ENCODE results near the gene C6orf15.

The C6orf15 gene

GRCh38 chr6:31107052-31107451 lies 5.3 kb downstream of the C6orf15 start:
- TF ChIP-seq CTCF (IDR thresholded peaks at IDR 0.05; ENCODE audit: low read depth, low read length, missing control alignments) = no peak
- no peak for DNase-seq (ENCODE audit: low read depth)
- H3K4me3 ChIP-seq (ENCODE audit: low read depth, low read length) = no peak overlapping the region

DNA sequence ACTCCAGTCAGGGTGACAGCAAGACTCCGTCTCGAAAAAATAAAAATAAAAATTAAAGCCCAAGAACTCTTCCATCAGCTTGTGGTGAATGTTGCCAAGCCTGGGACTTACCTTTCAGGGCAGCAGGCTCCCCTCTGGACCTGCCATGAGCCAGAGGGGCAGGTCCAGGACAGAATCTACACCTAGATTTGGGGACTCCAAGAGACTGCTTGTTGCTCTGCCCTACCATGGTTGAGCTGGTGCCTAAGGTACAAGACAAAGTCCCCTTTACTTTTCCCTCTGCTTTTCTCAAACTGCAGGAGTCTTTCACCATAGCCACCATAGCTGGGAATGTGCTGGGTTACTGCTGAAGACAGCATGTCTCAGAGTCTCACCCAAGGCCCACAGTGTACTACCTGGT lies 9.2 kb downstream of the C6orf15 start:
- no peak for DNase-seq (ENCODE audit: low read depth)
- TF ChIP-seq CTCF (IDR thresholded peaks at IDR 0.05; ENCODE audit: low read depth, low read length, missing control alignments) = no peak
- H3K4me3 ChIP-seq (ENCODE audit: low read depth, low read length) = no peak overlapping the region

DNA sequence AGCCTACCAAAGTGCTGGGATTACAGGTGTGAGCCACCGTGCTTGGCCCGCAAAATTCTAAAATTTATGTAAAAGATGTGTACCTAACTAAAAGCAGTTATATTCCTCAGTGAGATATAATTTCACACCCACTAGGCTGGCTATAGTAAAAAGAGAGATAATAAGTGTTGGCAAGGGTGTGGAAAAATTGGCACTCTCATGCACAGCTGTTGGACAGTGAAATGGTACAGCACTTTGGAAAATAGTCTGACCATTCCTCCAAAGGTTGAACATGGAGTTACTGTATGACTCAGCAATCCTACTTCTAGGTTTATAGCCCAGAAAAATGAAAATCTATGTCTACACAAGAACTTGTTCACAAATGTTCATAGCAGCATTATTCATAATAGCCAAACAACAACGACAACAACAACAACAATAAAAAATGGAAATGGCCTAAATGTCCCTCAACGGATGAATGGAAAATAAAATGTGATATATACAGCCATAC lies 13.9 kb downstream of the C6orf15 start:
- DNase-seq (ENCODE audit: low read depth) = no peak
- TF ChIP-seq CTCF (IDR thresholded peaks at IDR 0.05; ENCODE audit: low read depth, low read length, missing control alignments) = no peak
- no peak overlapping the region for H3K4me3 ChIP-seq (ENCODE audit: low read depth, low read length)

GRCh38 chr6:31096656-31097055 lies 15.7 kb downstream of the C6orf15 start:
- no peak for DNase-seq (ENCODE audit: low read depth)
- no peak for TF ChIP-seq CTCF (IDR thresholded peaks at IDR 0.05; ENCODE audit: low read depth, low read length, missing control alignments)
- H3K4me3 ChIP-seq (ENCODE audit: low read depth, low read length) = no peak overlapping the region

- H3K4me3 ChIP-seq (ENCODE audit: low read depth, low read length) = no peak overlapping the region
- no peak for TF ChIP-seq CTCF (IDR thresholded peaks at IDR 0.05; ENCODE audit: low read depth, low read length, missing control alignments)
- no peak for DNase-seq (ENCODE audit: low read depth)
Measured at GRCh38 chr6:31096215-31096614, 16.2 kb downstream of the C6orf15 start.

DNA sequence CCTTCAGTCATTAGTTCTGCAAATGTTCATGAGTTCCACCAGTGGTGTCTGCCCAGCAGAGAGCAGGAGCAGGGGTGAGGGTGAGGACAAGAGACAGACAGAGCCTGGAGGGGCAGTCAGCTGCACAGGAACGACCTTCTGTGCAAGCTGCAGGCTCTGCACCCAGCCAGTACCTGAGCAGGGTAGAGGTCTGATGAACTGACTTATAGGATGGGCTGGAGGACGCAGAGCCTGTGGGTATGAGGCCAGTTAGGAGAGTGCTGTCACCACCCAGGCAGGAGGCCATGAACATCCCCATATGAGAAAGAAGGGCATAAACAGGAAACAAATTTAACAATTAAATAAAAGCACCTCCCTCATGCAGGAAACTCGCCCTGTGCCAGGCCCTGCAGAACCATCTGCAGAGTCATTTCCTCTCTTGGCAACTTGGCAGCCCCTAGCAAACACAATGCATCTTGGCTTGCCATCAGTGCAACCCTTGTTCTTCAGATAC lies 17.9 kb downstream of the C6orf15 start:
- TF ChIP-seq CTCF (IDR thresholded peaks at IDR 0.05; ENCODE audit: low read depth, low read length, missing control alignments) = no peak
- no peak overlapping the region for H3K4me3 ChIP-seq (ENCODE audit: low read depth, low read length)
- DNase-seq (ENCODE audit: low read depth) = no peak

DNA sequence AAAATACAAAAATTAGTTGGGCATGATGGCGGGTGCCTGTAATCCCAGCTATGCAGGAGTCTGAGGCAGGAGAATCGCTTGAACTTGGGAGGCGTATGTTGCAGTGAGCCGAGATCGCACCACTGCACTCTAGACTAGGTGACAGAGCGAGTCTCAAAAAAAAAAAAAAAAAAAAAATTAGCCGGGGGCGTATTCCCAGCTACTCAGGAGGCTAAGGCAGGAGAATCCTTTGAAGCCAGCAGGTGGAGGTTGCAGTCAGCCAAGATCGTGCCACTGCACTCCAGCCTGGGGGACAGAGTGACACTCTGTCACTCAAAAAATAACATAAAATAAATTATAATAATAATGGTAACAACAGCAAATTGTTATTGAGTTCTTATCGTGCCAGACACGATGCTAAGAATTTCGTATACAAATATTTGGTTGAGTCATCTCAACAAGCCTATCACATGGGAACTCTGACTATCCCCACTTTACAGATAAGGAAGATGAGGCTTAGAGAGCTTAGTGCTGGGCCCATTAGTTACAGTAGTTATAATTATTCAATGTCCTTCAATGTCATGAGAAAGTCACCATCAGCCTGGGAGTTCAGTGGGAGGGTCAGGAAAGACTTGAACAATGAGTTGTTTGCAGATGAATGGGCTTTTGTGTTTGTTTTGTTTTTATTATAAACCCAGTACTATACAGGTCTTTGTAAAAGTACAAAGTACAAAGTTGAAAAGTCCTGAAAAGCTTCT lies 19.4 kb downstream of the C6orf15 start:
- DNase-seq (ENCODE audit: low read depth) = no peak
- H3K4me3 ChIP-seq (ENCODE audit: low read depth, low read length) = no peak overlapping the region
- TF ChIP-seq CTCF (IDR thresholded peaks at IDR 0.05; ENCODE audit: low read depth, low read length, missing control alignments) = no peak

All from GM12864 (cell line).